B cell (primary cell): ENCODE measurements around the gene FADS6.

Experiments
- EZH2 ChIP-seq: IDR thresholded peaks from 2 replicates; pipeline ENCODE4 v1.6.1; 2012; ENCODE audit warnings: borderline replicate concordance, low read depth, mild to moderate bottlenecking, moderate library complexity, low read length; ENCODE audit not compliant: insufficient read depth, poor library complexity, severe bottlenecking
- TF ChIP-seq, protein P1 (sequence below): fragments of 200-600 bp; IDR thresholded peaks from one replicate; pipeline ENCODE4 v1.8.0; 2022; ENCODE audit warnings: antibody characterized with exemption, mild to moderate bottlenecking

DNA sequence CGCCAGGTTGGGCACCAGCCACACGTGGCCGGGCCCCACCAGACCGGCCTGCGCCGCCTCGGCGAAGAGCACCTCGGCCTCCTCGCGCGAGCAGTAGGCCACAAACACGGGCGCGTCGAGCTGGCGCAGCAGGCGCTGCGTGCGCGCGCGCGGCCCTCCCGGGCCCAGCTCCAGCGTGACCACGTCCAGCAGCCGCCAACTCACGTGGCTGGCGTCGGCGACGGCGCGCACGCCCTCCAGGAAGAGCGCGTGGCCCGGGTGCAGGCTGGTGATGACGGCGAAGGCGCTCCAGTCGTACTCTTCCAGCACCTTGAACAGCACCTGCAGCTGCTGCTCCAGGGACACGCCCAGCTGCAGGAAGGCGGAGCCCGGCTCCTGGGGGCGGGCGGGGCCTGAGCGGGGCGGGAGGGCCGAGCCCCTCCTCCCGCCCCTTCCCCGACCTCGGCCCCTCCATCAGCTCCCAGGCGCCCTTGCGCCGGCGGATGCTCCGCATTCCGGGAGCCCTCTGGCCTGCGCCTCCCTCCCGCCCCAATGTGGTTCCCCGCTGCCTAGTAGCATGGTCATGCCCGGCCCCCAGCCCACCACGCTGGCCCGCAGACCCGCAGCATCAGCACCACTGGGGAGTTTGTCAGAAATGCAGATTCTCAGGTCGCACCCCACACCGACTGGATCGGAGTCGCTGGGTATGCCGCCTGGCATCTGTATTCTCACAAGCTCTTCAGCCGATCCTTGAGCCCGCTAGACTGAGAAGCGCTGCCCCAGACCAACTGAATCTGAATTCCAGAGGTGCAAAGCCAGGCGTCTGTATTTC, 41.0 kb downstream of the FADS6 start:
- TF ChIP-seq, protein P1, sequence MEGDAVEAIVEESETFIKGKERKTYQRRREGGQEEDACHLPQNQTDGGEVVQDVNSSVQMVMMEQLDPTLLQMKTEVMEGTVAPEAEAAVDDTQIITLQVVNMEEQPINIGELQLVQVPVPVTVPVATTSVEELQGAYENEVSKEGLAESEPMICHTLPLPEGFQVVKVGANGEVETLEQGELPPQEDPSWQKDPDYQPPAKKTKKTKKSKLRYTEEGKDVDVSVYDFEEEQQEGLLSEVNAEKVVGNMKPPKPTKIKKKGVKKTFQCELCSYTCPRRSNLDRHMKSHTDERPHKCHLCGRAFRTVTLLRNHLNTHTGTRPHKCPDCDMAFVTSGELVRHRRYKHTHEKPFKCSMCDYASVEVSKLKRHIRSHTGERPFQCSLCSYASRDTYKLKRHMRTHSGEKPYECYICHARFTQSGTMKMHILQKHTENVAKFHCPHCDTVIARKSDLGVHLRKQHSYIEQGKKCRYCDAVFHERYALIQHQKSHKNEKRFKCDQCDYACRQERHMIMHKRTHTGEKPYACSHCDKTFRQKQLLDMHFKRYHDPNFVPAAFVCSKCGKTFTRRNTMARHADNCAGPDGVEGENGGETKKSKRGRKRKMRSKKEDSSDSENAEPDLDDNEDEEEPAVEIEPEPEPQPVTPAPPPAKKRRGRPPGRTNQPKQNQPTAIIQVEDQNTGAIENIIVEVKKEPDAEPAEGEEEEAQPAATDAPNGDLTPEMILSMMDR: no peak
- TF ChIP-seq EZH2: no peak
